Stimulated activated CD4-positive, alpha-beta T cell treated with anti-CD3 and anti-CD28 coated beads, Interleukin-4, amount 100 ng/mL, for 4 hours (primary cell): Measurements from ENCODE around the gene FJX1.
"Not testable (repeated sequence)": the region's sequence is repeated elsewhere in the genome, so short reads cannot be mapped to it uniquely, and the experiment has no call there.

Source experiments
- DNase-seq, 2 experiments: peaks; one replicate each; pipeline ENCODE4 v3.0.0-alpha.2; 2020

Gene FJX1

GRCh38 chr11:35635933-35636332 lies 17.7 kb downstream of the FJX1 start:
- no peak for DNase-seq

- no peak for DNase-seq
These were observed 21.4 kb downstream of the FJX1 start for GRCh38 chr11:35639591-35640179.

GRCh38 chr11:35641171-35641897 lies 23.1 kb downstream of the FJX1 start:
- no peak for DNase-seq

GRCh38 chr11:35641964-35642363 lies 23.7 kb downstream of the FJX1 start:
- no peak for DNase-seq

GRCh38 chr11:35647421-35648093 lies 29.3 kb downstream of the FJX1 start:
- DNase-seq = no peak

- DNase-seq = no peak
These were observed 31.7 kb downstream of the FJX1 start for GRCh38 chr11:35650006-35650405.

GRCh38 chr11:35650467-35650866 lies 32.2 kb downstream of the FJX1 start:
- no peak for DNase-seq

- no peak for DNase-seq
These were observed 33.0 kb downstream of the FJX1 start for GRCh38 chr11:35651263-35651662.

- not testable (repeated sequence) for DNase-seq
These were observed 34.5 kb downstream of the FJX1 start for GRCh38 chr11:35652786-35653185.

GRCh38 chr11:35654711-35655110 lies 36.5 kb downstream of the FJX1 start:
- no peak for DNase-seq

GRCh38 chr11:35655254-35655653 lies 37.0 kb downstream of the FJX1 start:
- DNase-seq = no peak

- DNase-seq = no peak
These were observed 37.6 kb downstream of the FJX1 start for GRCh38 chr11:35655856-35656255.

- no peak for DNase-seq
These were observed 40.0 kb downstream of the FJX1 start for GRCh38 chr11:35658020-35658948.

GRCh38 chr11:35661534-35661933 lies 43.3 kb downstream of the FJX1 start:
- DNase-seq = no peak

GRCh38 chr11:35662061-35662648 lies 43.9 kb downstream of the FJX1 start:
- DNase-seq = peak in 1 of 2 experiments; percentile 5

- peak; percentile 82 to 87 for DNase-seq
These were observed 44.6 kb downstream of the FJX1 start, which contains the start of gene TRIM44 for GRCh38 chr11:35662649-35663407. Gene TRIM44, plus strand, starts transcription at chr11:35662775. Its CDS starts 337 bp downstream, at chr11:35663112.

- no peak for DNase-seq
These were observed 45.1 kb downstream of the FJX1 start for GRCh38 chr11:35663408-35663702.

- no peak for DNase-seq
These were observed 46.7 kb downstream of the FJX1 start for GRCh38 chr11:35664977-35665441.

- no peak for DNase-seq
These were observed 49.0 kb downstream of the FJX1 start for GRCh38 chr11:35667257-35667656.

- DNase-seq = not testable (repeated sequence)
These were observed 50.1 kb downstream of the FJX1 start for GRCh38 chr11:35668350-35668749.
